ENCODE measurements around the gene TNNT3.
"Not testable (repeated sequence)": the region's sequence is repeated elsewhere in the genome, so short reads cannot be mapped to it uniquely, and the experiment has no call there.

TNNT3 gene

DNA sequence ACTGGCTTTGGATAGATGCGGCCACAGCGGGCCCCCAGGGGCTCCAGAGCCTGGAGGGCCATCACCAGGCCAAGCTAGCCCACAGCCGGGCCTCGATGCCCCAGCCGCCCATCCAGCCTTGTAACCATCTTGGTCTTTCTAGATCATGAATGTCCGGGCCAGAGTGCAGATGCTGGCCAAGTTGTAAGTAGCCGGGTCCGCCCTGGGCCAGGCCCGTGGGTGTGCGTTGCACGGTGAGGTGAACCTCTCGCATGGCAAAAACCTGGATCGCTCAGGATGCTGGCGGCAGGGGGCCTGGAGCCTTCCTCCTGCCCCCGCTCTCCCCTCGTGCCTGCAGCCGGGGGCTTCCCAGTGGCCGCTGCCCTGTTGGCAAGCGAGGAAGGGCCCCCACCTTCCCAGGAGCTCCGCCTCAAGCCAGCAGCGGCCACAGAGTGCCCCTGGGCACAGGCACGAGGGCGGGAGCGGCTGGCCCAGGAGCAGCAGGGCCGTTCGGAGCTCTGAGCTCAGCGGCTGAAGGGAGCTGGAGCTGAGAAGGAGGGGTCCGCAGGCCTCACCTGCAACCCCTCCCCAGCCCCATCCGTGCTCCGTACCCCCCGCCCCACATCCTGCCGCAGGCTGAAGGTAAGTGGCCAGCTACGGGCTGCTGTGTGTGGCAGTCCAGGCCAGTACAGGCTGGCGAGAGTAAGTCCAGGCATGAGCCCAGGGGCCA is 16.7 kb downstream of the TNNT3 start:
- no peak for DNase-seq

DNA sequence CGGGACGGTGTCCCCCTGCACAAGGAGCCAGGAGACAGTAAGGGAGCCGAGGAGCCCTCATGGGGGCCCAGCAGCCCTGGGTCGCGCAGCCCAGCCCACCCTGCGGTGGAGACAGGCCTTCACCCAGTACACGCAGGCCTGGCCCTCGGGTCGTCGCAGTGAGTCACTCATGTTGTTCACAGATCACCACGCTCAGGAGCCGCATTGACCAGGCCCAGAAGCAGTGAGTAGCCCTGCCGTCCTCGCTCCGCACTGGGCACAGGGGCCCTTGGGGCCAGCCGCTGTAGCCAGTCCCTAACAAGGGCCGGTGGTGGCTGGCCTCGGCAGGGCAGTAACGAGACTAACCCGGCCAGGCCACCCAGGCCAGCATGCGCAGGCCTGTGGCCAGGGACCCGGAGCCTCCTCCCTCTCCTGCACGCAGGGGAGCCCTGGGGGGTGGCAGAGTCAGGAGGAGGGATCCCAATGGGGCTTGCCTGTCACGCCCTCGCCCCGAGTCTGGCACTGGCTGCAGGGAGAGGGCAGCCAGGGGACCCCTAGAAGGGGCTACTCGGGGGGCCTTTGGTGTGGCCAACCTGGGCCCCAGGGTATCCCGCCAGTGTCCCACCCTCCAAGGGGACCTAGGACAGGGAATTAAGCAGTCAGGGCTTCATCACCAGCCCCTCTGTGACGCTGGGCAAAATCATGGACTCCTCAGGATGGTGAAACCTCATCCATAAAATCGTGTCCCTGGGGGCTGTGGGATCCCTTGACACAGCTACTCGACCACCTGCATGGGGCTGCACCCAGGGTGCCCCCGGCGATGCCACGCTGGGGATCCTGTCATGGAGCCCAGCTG is 17.5 kb downstream of the TNNT3 start:
- DNase-seq = no peak

DNA sequence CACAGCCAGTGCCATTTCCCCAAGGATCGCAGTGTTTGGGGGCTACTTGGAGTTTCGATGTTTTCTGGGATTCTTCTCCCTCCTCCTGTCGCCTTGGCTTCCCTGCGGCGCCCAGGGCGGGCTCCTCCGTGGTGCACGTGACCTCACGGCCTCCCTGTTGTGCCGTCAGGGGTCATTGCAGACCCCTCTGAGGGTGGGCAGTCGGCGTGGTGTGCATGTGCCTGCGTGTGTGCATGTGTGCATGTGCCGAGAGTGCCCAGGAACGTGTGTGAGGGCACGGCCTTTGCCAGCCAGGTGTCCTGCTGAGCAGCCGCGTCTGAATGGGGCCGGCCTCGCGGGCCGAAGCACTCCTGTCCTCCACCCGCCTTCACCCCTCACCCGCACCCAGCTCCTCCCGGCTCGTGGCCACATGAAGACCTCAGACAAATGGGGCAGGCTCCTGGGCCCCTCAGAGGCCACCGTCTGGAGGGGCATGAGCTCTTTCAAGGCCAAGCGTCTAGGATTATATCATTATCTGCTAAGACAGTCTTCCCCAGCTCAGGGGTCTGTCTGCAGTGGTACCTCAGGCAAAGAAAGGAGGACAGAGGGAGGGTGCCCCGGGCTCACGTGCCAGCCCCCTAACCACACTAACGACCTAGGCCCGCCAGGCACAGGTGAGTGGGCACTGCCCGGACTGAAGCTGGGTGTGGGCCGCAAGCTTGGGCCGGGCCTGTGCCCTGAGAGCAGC is 18.3 kb downstream of the TNNT3 start:
- no peak for DNase-seq

GRCh38 chr11:1938343-1939005 is 19.0 kb downstream of the TNNT3 start:
- peak; percentile 8 for DNase-seq

- DNase-seq = peak; percentile 13
Measured at GRCh38 chr11:1939006-1939625, 19.6 kb downstream of the TNNT3 start.

DNA sequence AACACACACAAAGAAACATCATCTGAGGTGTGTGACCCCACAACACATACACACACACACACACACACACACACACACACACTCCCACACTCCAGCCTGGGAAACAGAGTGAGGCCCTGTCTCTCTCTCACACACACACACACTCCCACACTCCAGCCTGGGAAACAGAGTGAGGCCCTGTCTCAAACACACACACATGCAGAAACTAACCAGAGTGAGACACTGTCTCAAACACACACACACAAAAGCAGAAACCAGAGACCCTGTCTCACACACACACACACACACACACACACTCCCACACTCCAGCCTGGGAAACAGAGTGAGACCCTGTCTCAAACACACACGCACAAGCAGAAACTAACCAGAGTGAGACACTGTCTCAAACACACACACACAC is 20.3 kb downstream of the TNNT3 start:
- DNase-seq = not testable (repeated sequence)

DNA sequence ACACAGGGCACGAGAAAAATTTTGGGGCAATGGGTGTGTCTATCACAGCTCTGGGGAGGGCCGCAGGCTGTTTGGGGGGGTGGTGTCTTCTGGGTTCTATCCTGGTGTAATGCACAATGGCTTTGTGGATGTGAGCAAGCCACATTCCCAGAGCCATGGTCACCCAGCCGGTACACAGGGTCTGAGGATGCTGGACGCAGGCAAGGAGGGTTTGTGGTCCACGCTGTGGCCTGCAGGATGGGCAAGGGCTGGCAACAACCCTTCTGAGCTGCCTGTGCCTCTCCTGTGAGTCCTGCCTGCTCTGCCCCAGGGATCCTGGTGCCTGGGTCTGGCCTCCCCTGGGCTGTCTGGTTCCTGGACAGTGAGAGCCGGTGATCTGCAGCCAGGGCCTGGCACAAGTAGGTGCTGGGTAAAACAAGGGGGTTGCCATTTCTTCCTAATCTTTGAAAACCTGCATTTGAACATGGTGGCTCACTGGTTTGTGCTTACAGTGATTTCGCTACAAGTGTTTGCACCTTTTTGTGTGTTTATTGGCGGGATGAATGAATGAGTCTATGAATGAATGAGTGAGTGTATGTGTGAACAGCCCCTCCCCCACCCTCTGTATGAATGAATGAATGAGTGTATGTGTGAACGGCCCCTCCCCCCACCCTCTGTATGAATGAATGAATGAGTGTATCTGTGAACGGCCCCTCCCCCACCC is 23.2 kb downstream of the TNNT3 start:
- no peak for DNase-seq

- no peak for DNase-seq
Measured at GRCh38 chr11:1943576-1943975, 24.1 kb downstream of the TNNT3 start.

- DNase-seq = peak; percentile 5
Measured at GRCh38 chr11:1943977-1944376, 24.5 kb downstream of the TNNT3 start.

GRCh38 chr11:1946812-1947484 is 27.4 kb downstream of the TNNT3 start, which contains the start of gene MRPL23:
Gene MRPL23, plus strand, starts transcription at chr11:1947332. Its CDS starts 31 bp downstream, at chr11:1947363.
- DNase-seq = no peak

DNA sequence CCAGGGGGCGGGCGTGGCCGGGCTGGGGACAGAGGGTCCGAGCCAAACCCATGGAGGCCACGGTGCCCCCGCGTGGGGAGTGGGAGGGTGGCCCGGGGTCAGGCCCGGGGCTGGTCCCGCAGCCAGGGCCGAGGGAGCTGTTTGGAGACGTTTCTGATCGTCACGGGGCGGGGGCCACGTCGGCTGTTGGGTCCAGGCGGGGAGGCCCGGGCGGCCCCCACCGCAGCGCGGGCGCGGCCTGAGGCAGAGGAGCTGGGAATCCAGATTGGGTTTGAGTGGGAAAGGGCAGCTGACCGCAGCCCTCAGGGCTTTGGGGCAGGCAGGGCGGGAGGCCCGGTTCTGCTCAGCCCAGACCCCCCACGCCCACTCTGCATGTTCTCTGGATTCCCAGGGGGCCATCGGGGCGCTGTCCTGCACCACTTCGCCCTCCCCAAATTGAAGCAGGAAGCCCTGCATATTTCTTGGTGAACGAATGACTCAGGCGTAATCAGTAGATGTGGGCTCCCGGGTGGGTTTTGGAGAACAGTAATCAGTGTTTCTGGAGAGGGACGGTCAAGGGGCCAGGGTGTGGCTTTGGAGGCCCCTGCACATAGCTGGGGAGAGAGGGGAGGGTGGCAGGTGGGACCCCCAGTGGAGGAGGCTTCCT is 28.2 kb downstream of the TNNT3 start:
- no peak for DNase-seq

DNA sequence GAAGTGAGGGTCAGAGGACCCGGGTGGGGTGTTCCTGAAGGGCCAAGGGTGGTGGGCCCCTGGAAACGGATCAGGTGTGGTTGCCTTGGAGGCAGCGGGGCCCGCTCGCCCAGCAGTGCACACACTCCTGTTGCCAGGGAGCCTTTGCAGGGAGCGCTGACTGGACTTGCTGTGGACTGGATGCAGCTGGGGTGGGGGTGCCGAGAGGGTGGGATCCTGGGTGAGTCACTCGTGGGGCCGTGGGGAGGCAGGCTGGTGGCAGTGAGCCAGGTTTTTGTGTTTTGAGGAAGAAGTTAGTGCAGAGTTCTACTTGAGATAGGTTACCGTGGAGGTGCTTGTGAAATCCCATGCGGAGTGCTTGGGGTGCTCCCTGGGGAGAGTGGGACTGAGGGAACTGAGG is 28.9 kb downstream of the TNNT3 start:
- DNase-seq = no peak

DNA sequence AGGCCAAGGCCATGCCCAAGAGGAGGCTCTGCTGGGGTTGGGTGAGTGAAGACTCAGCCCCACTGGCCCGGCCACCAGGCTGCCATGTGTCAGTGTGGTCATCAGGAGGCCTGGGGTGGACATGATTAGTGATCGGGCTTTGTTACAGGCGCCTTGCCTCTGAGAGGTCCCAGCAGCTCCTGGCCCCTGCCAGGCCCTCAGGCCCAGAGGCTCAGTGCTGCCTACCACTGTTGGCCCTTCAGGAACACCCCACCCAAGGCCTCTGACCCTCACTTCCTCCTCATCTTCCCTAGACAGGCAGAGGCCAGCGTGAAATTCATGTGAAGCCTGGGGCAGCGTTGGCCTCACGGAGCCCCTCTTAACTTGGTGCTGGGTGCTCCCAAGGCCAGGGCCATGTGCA is 29.8 kb downstream of the TNNT3 start:
- no peak for DNase-seq

- no peak for DNase-seq
Measured at GRCh38 chr11:1949922-1950321, 30.4 kb downstream of the TNNT3 start.

GRCh38 chr11:1952806-1953482 is 33.4 kb downstream of the TNNT3 start:
- no peak for DNase-seq

- no peak for DNase-seq
Measured at GRCh38 chr11:1953489-1954266, 34.2 kb downstream of the TNNT3 start.

- no peak for DNase-seq
Measured at GRCh38 chr11:1958367-1958766, 38.9 kb downstream of the TNNT3 start.

GRCh38 chr11:1959786-1960185 is 40.3 kb downstream of the TNNT3 start:
- peak; percentile 9 for DNase-seq

GRCh38 chr11:1963864-1964263 is 44.4 kb downstream of the TNNT3 start:
- no peak for DNase-seq
